ENCODE measurements around the gene CRIP1. TPM values are rescaled to one million over a fixed set of nuclear protein-coding genes. Genes with fewer than 3 reads are reported as not detected.

CRIP1 gene
- total RNA-seq, 1 donor from 2014 or later = 7.6 TPM

DNA sequence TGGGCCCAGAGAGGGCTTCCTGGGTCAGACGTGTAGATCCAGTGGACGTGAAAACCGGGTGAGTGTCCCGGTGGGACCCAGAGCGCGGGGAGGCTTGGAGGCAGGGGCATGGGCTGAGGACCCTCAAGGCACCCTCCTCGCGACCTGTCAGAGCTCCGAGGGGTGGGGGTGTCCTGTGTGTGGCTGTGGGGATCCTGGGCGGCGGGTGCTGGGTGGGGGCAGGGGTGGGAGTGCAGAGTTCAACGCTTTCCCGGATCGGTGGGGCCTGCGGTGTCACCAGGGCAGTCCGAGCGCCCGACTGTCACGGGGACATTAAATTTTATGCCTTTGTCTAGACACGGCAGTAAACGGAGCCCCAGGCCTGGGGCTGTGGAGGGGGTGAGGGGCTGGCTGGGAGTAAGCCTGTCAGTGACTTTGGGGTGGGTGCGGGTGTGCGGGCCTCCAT is 40.7 kb downstream of the CRIP1 start:
- TF ChIP-seq, protein P1, sequence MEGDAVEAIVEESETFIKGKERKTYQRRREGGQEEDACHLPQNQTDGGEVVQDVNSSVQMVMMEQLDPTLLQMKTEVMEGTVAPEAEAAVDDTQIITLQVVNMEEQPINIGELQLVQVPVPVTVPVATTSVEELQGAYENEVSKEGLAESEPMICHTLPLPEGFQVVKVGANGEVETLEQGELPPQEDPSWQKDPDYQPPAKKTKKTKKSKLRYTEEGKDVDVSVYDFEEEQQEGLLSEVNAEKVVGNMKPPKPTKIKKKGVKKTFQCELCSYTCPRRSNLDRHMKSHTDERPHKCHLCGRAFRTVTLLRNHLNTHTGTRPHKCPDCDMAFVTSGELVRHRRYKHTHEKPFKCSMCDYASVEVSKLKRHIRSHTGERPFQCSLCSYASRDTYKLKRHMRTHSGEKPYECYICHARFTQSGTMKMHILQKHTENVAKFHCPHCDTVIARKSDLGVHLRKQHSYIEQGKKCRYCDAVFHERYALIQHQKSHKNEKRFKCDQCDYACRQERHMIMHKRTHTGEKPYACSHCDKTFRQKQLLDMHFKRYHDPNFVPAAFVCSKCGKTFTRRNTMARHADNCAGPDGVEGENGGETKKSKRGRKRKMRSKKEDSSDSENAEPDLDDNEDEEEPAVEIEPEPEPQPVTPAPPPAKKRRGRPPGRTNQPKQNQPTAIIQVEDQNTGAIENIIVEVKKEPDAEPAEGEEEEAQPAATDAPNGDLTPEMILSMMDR (IDR thresholded peaks at IDR 0.05) = no peak
- TF ChIP-seq POLR2AphosphoS5 (IDR thresholded peaks at IDR 0.05; ENCODE audit: insufficient read depth in 1 of 2, low read depth in 1 of 2) (no peak), POLR2A (IDR thresholded peaks at IDR 0.05) (no peak)
- no peaks in the 10 kb centered on the region for H3K36me3 ChIP-seq
- no peaks in the 10 kb centered on the region for H3K27me3 ChIP-seq
- peak overlapping the region; percentile 56 for H3K27ac ChIP-seq
- DNase-seq (ENCODE audit: extremely low spot score in 2 of 2) = no peak
- no peaks in the 10 kb centered on the region for H3K9me3 ChIP-seq
- H3K4me1 ChIP-seq = peaks cover 30% of the 10 kb centered on the region
- intact Hi-C loops (cut with DNase I) = loop anchor here (10.0 kb wide), 1 partner anchor 83 kb away; no protein-coding TSS in a partner anchor
- H3K4me3 ChIP-seq = peak overlapping the region; percentile 67 to 76

DNA sequence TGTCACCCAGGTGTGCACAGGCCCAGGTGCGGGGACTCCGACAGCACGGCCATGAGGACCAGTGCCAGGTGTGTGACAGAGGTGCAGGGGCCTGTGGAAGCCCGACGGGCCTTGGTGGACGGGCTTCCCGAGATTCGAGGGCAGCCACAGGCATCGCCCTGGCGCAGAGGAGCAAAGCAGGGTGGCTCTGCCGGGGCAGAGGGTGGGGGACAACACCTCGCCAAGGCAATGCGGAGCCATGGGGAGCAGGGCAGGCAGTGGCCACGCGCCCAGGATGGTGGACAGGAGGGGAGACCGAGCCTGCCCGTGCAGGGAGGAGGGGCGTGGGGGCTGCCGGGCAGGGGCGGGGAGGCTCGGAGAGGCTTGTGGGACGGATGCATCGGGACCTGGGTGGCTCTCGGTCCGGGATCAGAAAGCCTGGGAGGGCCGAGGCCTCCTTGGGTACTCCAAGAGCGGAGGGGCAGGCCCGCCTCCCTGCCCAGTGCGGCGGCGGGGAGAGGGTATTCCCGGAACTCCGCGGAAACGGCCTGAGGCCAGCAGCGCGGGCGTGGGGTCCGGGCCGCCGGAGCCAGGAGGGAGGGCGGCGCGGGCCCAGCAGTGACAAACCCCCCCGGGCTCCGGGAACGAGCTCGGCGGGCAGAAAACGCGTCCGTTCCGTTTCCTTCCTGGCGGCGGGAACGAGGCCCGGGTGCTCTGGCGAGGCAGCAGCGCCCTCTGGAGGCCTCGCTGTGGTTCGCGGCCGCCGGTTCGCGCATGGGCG is 41.3 kb downstream of the CRIP1 start:
- no peak for DNase-seq (ENCODE audit: extremely low spot score in 2 of 2)
- Histone ChIP-seq H3K9me3 (no peaks in the 10 kb centered on the region), H3K4me3 (peak overlapping the region; percentile 67 to 76), H3K4me1 (peaks cover 30% of the 10 kb centered on the region), H3K27ac (peak overlapping the region; percentile 56), H3K36me3 (no peaks in the 10 kb centered on the region), H3K27me3 (no peaks in the 10 kb centered on the region)
- intact Hi-C loops (cut with DNase I) = loop anchor here (10.0 kb wide), 1 partner anchor 83 kb away; no protein-coding TSS in a partner anchor
- TF ChIP-seq POLR2AphosphoS5 (IDR thresholded peaks at IDR 0.05; ENCODE audit: insufficient read depth in 1 of 2, low read depth in 1 of 2) (peak in 1 of 2 donors; percentile 59), POLR2A (IDR thresholded peaks at IDR 0.05) (no peak)
- TF ChIP-seq, protein P1 (IDR thresholded peaks at IDR 0.05) = peak; percentile 71 to 88 (median 74)

DNA sequence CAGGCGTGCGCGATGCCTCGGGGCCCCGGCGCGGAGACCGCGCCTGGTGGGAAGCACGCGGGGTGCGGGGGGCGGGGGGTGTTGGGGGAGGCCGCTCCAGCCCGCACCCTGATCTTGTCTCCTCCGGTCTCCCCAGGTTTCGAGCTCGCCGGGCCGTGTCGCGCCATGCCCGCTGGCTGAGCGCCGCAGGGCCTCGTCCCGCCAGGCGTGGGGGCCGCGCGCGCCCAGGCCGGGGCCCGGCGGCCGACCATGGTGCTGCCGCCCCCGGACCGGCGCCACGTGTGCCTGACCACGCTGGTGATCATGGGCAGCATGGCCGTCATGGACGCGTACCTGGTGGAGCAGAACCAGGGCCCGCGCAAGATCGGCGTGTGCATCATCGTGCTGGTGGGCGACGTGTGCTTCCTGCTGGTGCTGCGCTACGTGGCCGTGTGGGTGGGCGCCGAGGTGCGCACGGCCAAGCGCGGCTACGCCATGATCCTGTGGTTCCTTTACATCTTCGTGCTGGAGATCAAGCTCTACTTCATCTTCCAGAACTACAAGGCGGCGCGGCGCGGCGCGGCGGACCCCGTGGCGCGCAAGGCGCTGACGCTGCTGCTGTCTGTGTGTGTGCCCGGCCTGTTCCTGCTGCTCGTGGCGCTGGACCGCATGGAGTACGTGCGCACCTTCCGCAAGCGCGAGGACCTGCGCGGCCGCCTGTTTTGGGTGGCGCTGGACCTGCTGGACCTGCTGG is 42.1 kb downstream of the CRIP1 start:
- intact Hi-C loops (cut with DNase I) = loop anchor here (10.0 kb wide), 1 partner anchor 84 kb away; no protein-coding TSS in a partner anchor
- Histone ChIP-seq H3K4me3 (peak overlapping the region; percentile 67 to 76), H3K4me1 (peaks cover 30% of the 10 kb centered on the region), H3K9me3 (no peaks in the 10 kb centered on the region), H3K27me3 (no peaks in the 10 kb centered on the region), H3K36me3 (no peaks in the 10 kb centered on the region), H3K27ac (no peak overlapping the region)
- TF ChIP-seq, protein P1 (IDR thresholded peaks at IDR 0.05) = no peak
- TF ChIP-seq POLR2A (IDR thresholded peaks at IDR 0.05) = no peak
- no peak for TF ChIP-seq POLR2AphosphoS5 (IDR thresholded peaks at IDR 0.05; ENCODE audit: insufficient read depth in 1 of 2, low read depth in 1 of 2)
- no peak for DNase-seq (ENCODE audit: extremely low spot score in 2 of 2)

DNA sequence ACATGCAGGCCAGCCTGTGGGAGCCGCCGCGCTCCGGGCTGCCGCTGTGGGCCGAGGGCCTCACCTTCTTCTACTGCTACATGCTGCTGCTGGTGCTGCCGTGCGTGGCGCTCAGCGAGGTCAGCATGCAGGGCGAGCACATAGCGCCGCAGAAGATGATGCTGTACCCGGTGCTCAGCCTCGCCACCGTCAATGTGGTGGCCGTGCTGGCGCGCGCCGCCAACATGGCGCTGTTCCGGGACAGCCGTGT is 42.6 kb downstream of the CRIP1 start:
- Histone ChIP-seq H3K4me3 (peak overlapping the region; percentile 67 to 76), H3K36me3 (no peaks in the 10 kb centered on the region), H3K4me1 (peaks cover 30% of the 10 kb centered on the region), H3K27me3 (no peaks in the 10 kb centered on the region), H3K9me3 (no peaks in the 10 kb centered on the region), H3K27ac (no peak overlapping the region)
- no peak for DNase-seq (ENCODE audit: extremely low spot score in 2 of 2)
- intact Hi-C loops (cut with DNase I) = loop anchor here (10.0 kb wide), 1 partner anchor 84 kb away; no protein-coding TSS in a partner anchor
- TF ChIP-seq POLR2AphosphoS5 (IDR thresholded peaks at IDR 0.05; ENCODE audit: insufficient read depth in 1 of 2, low read depth in 1 of 2) (no peak), POLR2A (IDR thresholded peaks at IDR 0.05) (no peak)
- TF ChIP-seq, protein P1 (IDR thresholded peaks at IDR 0.05) = no peak

Data from vagina (tissue), 2 donors.